ENCODE results near the gene TRNP1.

DNA sequence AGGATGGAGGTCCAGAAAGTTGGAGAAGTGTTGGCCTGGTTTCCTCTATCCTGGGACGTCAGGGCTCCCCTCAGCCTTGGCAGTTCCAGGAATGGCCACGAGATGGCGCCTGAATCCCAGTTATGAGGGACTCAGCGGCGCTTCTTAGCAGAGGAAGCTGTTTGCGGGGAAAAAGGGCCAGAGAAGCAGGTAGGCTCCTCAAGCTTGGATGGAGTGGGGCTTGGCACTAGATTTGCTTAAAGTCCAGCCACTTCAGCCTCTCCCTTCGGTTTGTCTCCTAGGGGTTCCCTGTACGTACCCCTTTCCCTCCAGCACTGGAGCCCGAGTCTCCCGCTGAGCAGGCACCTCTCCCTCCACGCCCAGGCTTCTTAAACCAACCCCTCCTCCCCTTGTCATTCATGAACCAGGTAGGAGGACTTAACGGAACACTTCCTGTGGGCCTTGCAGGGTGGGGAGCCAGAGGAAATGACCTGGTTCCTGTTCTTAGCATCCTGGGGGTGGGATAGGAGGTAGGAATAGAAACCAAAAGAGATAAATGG is 51.2 kb downstream of the TRNP1 start:
- TF ChIP-seq EP300 (IDR thresholded peaks at IDR 0.05) (no peak), POLR2A (IDR thresholded peaks at IDR 0.05; ENCODE audit: low read depth) (no peak)
- TF ChIP-seq, protein P1, sequence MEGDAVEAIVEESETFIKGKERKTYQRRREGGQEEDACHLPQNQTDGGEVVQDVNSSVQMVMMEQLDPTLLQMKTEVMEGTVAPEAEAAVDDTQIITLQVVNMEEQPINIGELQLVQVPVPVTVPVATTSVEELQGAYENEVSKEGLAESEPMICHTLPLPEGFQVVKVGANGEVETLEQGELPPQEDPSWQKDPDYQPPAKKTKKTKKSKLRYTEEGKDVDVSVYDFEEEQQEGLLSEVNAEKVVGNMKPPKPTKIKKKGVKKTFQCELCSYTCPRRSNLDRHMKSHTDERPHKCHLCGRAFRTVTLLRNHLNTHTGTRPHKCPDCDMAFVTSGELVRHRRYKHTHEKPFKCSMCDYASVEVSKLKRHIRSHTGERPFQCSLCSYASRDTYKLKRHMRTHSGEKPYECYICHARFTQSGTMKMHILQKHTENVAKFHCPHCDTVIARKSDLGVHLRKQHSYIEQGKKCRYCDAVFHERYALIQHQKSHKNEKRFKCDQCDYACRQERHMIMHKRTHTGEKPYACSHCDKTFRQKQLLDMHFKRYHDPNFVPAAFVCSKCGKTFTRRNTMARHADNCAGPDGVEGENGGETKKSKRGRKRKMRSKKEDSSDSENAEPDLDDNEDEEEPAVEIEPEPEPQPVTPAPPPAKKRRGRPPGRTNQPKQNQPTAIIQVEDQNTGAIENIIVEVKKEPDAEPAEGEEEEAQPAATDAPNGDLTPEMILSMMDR (IDR thresholded peaks at IDR 0.05), result peak; percentile 97 to 99 (median 98)
